ENCODE measurements around the gene SPOCK1.

Gene SPOCK1

DNA sequence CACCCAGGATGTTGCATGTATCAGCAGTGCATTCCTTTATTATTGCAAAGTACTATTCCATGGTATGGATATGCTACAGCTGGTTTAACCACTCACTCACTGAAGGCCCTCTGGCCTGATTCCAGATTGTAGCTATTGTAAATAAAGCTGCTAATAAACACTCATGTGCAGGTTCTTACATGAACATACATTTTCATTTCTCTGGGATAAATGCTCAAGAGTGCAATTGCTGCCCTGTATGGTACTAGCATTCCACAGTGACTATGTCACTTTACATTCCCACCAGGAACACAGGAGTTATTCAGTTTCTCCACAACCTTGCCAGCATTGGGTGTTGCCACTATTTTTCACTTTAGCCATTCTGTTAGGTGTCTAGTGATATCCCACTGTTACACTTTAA lies 267.6 kb downstream of the SPOCK1 start:
- DNase-seq (ENCODE audit: low spot score): no peak
- Histone ChIP-seq H3K36me3 (ENCODE audit: low read depth) (no peaks in the 10 kb centered on the region), H3K9me3 (ENCODE audit: severe bottlenecking) (no peaks in the 10 kb centered on the region), H3K27ac (ENCODE audit: poor library complexity, severe bottlenecking) (peak overlapping the region; percentile 57), H3K4me3 (ENCODE audit: severe bottlenecking) (no peak overlapping the region), H3K27me3 (ENCODE audit: insufficient read depth, poor library complexity, severe bottlenecking) (no peaks in the 10 kb centered on the region), H3K4me1 (ENCODE audit: insufficient read depth, poor library complexity, severe bottlenecking) (peaks cover 22% of the 10 kb centered on the region)
- TF ChIP-seq, protein P1, sequence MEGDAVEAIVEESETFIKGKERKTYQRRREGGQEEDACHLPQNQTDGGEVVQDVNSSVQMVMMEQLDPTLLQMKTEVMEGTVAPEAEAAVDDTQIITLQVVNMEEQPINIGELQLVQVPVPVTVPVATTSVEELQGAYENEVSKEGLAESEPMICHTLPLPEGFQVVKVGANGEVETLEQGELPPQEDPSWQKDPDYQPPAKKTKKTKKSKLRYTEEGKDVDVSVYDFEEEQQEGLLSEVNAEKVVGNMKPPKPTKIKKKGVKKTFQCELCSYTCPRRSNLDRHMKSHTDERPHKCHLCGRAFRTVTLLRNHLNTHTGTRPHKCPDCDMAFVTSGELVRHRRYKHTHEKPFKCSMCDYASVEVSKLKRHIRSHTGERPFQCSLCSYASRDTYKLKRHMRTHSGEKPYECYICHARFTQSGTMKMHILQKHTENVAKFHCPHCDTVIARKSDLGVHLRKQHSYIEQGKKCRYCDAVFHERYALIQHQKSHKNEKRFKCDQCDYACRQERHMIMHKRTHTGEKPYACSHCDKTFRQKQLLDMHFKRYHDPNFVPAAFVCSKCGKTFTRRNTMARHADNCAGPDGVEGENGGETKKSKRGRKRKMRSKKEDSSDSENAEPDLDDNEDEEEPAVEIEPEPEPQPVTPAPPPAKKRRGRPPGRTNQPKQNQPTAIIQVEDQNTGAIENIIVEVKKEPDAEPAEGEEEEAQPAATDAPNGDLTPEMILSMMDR (IDR thresholded peaks at IDR 0.05; ENCODE audit: poor library complexity, severe bottlenecking): no peak
- ATAC-seq (ENCODE audit: low read depth): peak; percentile 73

DNA sequence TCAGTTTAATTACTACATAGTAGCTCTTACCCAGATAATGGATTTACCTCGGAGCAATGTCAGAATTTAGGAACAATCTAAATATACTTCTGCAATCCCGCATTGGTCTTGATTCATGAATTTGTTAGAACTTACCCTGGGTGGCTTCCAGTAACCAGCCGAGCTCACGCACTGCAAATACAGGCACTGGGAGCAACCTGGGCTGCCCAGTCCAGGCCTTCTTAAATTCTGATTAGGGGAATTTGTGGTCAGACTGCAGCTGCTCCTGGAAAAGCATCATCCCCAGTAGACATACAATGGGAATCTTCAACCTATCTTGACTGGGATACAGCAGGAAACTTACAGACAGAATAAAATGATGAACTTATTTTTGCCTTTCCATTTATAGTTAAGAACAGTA lies 270.3 kb downstream of the SPOCK1 start:
- H3K4me1 ChIP-seq (ENCODE audit: insufficient read depth, poor library complexity, severe bottlenecking): peaks cover 6% of the 10 kb centered on the region
- ATAC-seq (ENCODE audit: low read depth): no peak
- no peaks in the 10 kb centered on the region for H3K36me3 ChIP-seq (ENCODE audit: low read depth)
- H3K27me3 ChIP-seq (ENCODE audit: insufficient read depth, poor library complexity, severe bottlenecking): no peaks in the 10 kb centered on the region
- H3K27ac ChIP-seq (ENCODE audit: poor library complexity, severe bottlenecking): no peak overlapping the region
- no peak for DNase-seq (ENCODE audit: low spot score)
- no peaks in the 10 kb centered on the region for H3K9me3 ChIP-seq (ENCODE audit: severe bottlenecking)
- TF ChIP-seq, protein P1 (IDR thresholded peaks at IDR 0.05; ENCODE audit: poor library complexity, severe bottlenecking): no peak
- no peak overlapping the region for H3K4me3 ChIP-seq (ENCODE audit: severe bottlenecking)

- DNase-seq (ENCODE audit: low spot score): no peak
- H3K4me1 ChIP-seq (ENCODE audit: insufficient read depth, poor library complexity, severe bottlenecking): no peaks in the 10 kb centered on the region
- TF ChIP-seq, protein P1 (IDR thresholded peaks at IDR 0.05; ENCODE audit: poor library complexity, severe bottlenecking): no peak
These were observed 273.0 kb downstream of the SPOCK1 start for GRCh38 chr5:137226081-137226480.

GRCh38 chr5:137223324-137224295 lies 275.5 kb downstream of the SPOCK1 start:
- no peak overlapping the region for H3K4me3 ChIP-seq (ENCODE audit: severe bottlenecking)
- no peak overlapping the region for H3K27ac ChIP-seq (ENCODE audit: poor library complexity, severe bottlenecking)
- H3K36me3 ChIP-seq (ENCODE audit: low read depth): no peaks in the 10 kb centered on the region
- peaks cover 8% of the 10 kb centered on the region for H3K4me1 ChIP-seq (ENCODE audit: insufficient read depth, poor library complexity, severe bottlenecking)
- no peaks in the 10 kb centered on the region for H3K27me3 ChIP-seq (ENCODE audit: insufficient read depth, poor library complexity, severe bottlenecking)
- ATAC-seq (ENCODE audit: low read depth) (no peak), DNase-seq (ENCODE audit: low spot score) (no peak)
- H3K9me3 ChIP-seq (ENCODE audit: severe bottlenecking): no peaks in the 10 kb centered on the region
- TF ChIP-seq, protein P1 (IDR thresholded peaks at IDR 0.05; ENCODE audit: poor library complexity, severe bottlenecking): no peak

More at GRCh38 chr5:137226081-137226480, 273.0 kb downstream of the SPOCK1 start:
- Histone ChIP-seq H3K4me3 (ENCODE audit: severe bottlenecking) (no peak overlapping the region), H3K27me3 (ENCODE audit: insufficient read depth, poor library complexity, severe bottlenecking) (no peaks in the 10 kb centered on the region), H3K9me3 (ENCODE audit: severe bottlenecking) (no peaks in the 10 kb centered on the region), H3K36me3 (ENCODE audit: low read depth) (no peaks in the 10 kb centered on the region), H3K27ac (ENCODE audit: poor library complexity, severe bottlenecking) (no peak overlapping the region)
- no peak for ATAC-seq (ENCODE audit: low read depth)

- no peak for ATAC-seq (ENCODE audit: low read depth)
- Histone ChIP-seq H3K4me1 (ENCODE audit: insufficient read depth, poor library complexity, severe bottlenecking) (peaks cover 17% of the 10 kb centered on the region), H3K27me3 (ENCODE audit: insufficient read depth, poor library complexity, severe bottlenecking) (no peaks in the 10 kb centered on the region), H3K27ac (ENCODE audit: poor library complexity, severe bottlenecking) (no peak overlapping the region), H3K4me3 (ENCODE audit: severe bottlenecking) (no peak overlapping the region), H3K9me3 (ENCODE audit: severe bottlenecking) (no peaks in the 10 kb centered on the region), H3K36me3 (ENCODE audit: low read depth) (no peaks in the 10 kb centered on the region)
- no peak for DNase-seq (ENCODE audit: low spot score)
- TF ChIP-seq, protein P1 (IDR thresholded peaks at IDR 0.05; ENCODE audit: poor library complexity, severe bottlenecking): no peak
These were observed 277.2 kb downstream of the SPOCK1 start for GRCh38 chr5:137221943-137222342.
